ENCODE measurements around the gene HPSE2.

Gene HPSE2

DNA sequence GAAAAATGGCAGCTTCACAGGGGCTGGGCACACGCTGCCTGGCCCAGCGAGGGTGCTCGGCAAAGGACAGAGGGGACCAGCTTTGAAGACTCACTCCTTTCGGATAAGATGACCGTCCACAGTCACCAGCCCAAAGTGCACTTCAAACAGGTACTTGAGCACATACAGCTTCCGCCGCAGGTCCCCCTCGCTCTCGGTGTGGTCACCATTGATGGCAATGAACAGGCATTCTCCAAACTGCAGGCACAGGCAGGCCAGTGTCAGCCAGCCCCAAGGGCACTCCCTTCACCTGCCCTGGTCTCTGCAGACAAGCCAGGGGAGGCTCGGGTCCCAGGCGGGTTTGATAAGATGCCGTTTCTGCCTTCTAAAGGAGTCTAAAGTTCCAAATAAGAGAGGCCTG lies 800.5 kb downstream of the HPSE2 start:
- no peak for TF ChIP-seq SIN3A (IDR thresholded peaks at IDR 0.05; ENCODE audit: borderline replicate concordance, insufficient read depth, low read length)
- TF ChIP-seq POLR2AphosphoS5 (IDR thresholded peaks at IDR 0.05; ENCODE audit: low read depth, low read length): no peak
- TF ChIP-seq TAF1 (IDR thresholded peaks at IDR 0.05; ENCODE audit: borderline replicate concordance, insufficient read depth, low read length): no peak
- TF ChIP-seq FOXP2 (optimal IDR thresholded peaks at IDR 0.05; ENCODE audit: borderline replicate concordance, extremely low read depth, extremely low read length, insufficient read depth): no peak
- TF ChIP-seq REST (IDR thresholded peaks at IDR 0.05; ENCODE audit: insufficient read depth in 1 of 2, low read depth in 2 of 2, low read length in 2 of 2): no peak

DNA sequence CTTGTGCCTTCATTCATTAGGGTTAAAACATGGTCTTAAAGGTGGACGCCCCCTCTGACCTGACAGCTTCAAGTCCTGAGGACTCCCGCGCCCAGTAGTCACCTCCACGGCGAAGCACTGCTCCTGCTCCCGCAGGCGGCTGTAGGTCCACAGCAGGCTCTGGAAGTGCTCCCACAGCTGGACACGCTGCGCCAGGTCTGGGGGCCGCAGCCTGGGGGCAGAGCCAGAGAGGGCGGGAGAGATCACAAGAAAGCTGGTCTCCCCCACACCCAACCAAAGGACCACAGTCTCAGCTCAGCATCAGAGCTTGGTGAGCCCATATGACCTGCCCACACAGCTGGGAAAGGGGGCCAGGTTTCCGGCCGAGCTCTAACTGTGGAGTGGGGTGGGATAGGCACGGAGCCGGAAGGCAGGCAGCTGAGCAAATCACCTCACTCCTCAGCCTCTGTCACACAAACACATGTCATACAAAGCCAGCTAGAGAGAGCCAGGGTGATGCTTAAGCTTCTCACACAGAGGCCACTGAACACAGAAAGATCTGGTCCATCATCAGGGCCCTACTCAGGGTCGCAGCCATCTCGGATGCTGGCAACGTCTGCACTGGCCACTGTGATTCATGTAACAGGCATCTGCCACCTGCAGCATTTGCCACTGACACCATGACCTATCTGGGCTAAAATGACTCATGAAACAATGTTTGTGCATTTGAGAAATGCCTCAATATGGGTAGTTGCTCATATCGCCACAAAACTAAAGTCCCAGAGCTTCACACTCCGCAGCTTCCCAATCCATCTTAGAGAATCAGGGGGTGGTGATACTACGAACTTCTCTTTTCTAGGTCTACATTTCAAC lies 801.5 kb downstream of the HPSE2 start:
- TF ChIP-seq TAF1 (IDR thresholded peaks at IDR 0.05; ENCODE audit: borderline replicate concordance, insufficient read depth, low read length) (no peak), SIN3A (IDR thresholded peaks at IDR 0.05; ENCODE audit: borderline replicate concordance, insufficient read depth, low read length) (no peak), REST (IDR thresholded peaks at IDR 0.05; ENCODE audit: insufficient read depth in 1 of 2, low read depth in 2 of 2, low read length in 2 of 2) (no peak), FOXP2 (optimal IDR thresholded peaks at IDR 0.05; ENCODE audit: borderline replicate concordance, extremely low read depth, extremely low read length, insufficient read depth) (no peak), POLR2AphosphoS5 (IDR thresholded peaks at IDR 0.05; ENCODE audit: low read depth, low read length) (no peak)

- TF ChIP-seq REST (IDR thresholded peaks at IDR 0.05; ENCODE audit: insufficient read depth in 1 of 2, low read depth in 2 of 2, low read length in 2 of 2) (no peak), TAF1 (IDR thresholded peaks at IDR 0.05; ENCODE audit: borderline replicate concordance, insufficient read depth, low read length) (no peak), SIN3A (IDR thresholded peaks at IDR 0.05; ENCODE audit: borderline replicate concordance, insufficient read depth, low read length) (no peak), POLR2AphosphoS5 (IDR thresholded peaks at IDR 0.05; ENCODE audit: low read depth, low read length) (no peak), FOXP2 (optimal IDR thresholded peaks at IDR 0.05; ENCODE audit: borderline replicate concordance, extremely low read depth, extremely low read length, insufficient read depth) (no peak)
Observed at GRCh38 chr10:98433371-98433770, 802.3 kb downstream of the HPSE2 start.

DNA sequence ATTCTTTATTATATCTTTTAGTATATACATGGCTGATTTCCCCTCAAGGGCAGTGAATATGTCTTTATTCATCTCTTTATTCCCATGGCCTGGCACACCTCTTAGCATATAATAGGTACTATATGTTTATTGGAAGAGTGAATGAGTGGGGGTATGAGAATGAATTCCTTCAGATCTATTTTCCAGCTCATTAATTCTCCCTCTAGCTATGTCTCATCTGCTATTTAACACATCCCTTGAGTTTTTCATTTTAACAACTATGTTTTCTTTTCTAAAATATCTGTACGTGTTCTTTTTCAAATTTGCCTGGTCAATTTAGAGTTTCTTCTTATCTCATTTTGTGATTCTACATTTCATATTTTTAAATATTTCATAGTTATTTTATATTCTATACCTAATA lies 803.3 kb downstream of the HPSE2 start:
- TF ChIP-seq POLR2AphosphoS5 (IDR thresholded peaks at IDR 0.05; ENCODE audit: low read depth, low read length): no peak
- TF ChIP-seq REST (IDR thresholded peaks at IDR 0.05; ENCODE audit: insufficient read depth in 1 of 2, low read depth in 2 of 2, low read length in 2 of 2): no peak
- no peak for TF ChIP-seq FOXP2 (optimal IDR thresholded peaks at IDR 0.05; ENCODE audit: borderline replicate concordance, extremely low read depth, extremely low read length, insufficient read depth)
- TF ChIP-seq SIN3A (IDR thresholded peaks at IDR 0.05; ENCODE audit: borderline replicate concordance, insufficient read depth, low read length): no peak
- no peak for TF ChIP-seq TAF1 (IDR thresholded peaks at IDR 0.05; ENCODE audit: borderline replicate concordance, insufficient read depth, low read length)

Data from PFSK-1 (cell line).